Measurements from ENCODE around the gene KISS1.

Gene KISS1

GRCh38 chr1:204190212-204191211, 5.8 kb downstream of the KISS1 start:
- ChIA-PET CTCF (interaction anchor here (0.8 to 2.3 kb wide), 5 partner anchors 16 to 28 kb away, joined by 3 to 15 read pairs (median 5); no protein-coding TSS in a partner anchor), POLR2A (no interaction called here)
- TF ChIP-seq ZIC2 (tag by site-specific recombination; IDR thresholded peaks at IDR 0.05) (peak; percentile 30; the same call in 1 of the 2 replicates), ZNF280D (tag by site-specific recombination; IDR thresholded peaks at IDR 0.05) (no peak), ZNF843 (tag by site-specific recombination; IDR thresholded peaks at IDR 0.05) (no peak), ZNF133 (tag by site-specific recombination; IDR thresholded peaks at IDR 0.05) (no peak)
- Histone ChIP-seq H3K4me3 (ENCODE audit: low read depth, low read length) (no peak overlapping the region), H3K27ac (ENCODE audit: extremely low read depth, low read depth, low read length) (no peak overlapping the region), H3K36me3 (ENCODE audit: control insufficient read depth in 2 of 2, insufficient read depth in 1 of 2, low read length in 2 of 2) (no peaks in the 10 kb centered on the region), H3K9me3 (ENCODE audit: control insufficient read depth, insufficient read depth, low read depth, low read length) (no peaks in the 10 kb centered on the region), H3K4me1 (ENCODE audit: control insufficient read depth, insufficient read depth, low read length) (no peaks in the 10 kb centered on the region)

GRCh38 chr1:204188959-204189639, 7.2 kb downstream of the KISS1 start:
- H3K4me1 ChIP-seq (ENCODE audit: control insufficient read depth, insufficient read depth, low read length) = no peaks in the 10 kb centered on the region
- no peak for TF ChIP-seq MZF1 (tag by site-specific recombination; IDR thresholded peaks at IDR 0.05; ENCODE audit: borderline replicate concordance)
- TF ChIP-seq ZIC2 (tag by site-specific recombination; IDR thresholded peaks at IDR 0.05) = peak; percentile 34; the same call in 1 of the 2 replicates
- TF ChIP-seq ZNF626 (tag by site-specific recombination; IDR thresholded peaks at IDR 0.05) = no peak
- TF ChIP-seq, protein P1, sequence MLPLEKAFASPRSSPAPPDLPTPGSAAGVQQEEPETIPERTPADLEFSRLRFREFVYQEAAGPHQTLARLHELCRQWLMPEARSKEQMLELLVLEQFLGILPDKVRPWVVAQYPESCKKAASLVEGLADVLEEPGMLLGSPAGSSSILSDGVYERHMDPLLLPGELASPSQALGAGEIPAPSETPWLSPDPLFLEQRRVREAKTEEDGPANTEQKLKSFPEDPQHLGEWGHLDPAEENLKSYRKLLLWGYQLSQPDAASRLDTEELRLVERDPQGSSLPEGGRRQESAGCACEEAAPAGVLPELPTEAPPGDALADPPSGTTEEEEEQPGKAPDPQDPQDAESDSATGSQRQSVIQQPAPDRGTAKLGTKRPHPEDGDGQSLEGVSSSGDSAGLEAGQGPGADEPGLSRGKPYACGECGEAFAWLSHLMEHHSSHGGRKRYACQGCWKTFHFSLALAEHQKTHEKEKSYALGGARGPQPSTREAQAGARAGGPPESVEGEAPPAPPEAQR (tag by site-specific recombination; IDR thresholded peaks at IDR 0.05) = no peak
- no peak for TF ChIP-seq WT1 (tag by site-specific recombination; IDR thresholded peaks at IDR 0.05)
- no peak for TF ChIP-seq ZNF426 (tag by site-specific recombination; IDR thresholded peaks at IDR 0.05)
- no peak for TF ChIP-seq ZSCAN30 (tag by site-specific recombination; IDR thresholded peaks at IDR 0.05)
- TF ChIP-seq ZNF174 (tag by site-specific recombination; IDR thresholded peaks at IDR 0.05) = no peak
- 0 out of 2 replicates have a peak, but pooled peaks have one; percentile 37 for TF ChIP-seq MYNN (tag by site-specific recombination; IDR thresholded peaks at IDR 0.05; ENCODE audit: borderline replicate concordance)
- TF ChIP-seq ZNF629 (tag by site-specific recombination; IDR thresholded peaks at IDR 0.05) = no peak
- no peak for TF ChIP-seq ZNF148 (tag by site-specific recombination; IDR thresholded peaks at IDR 0.05; ENCODE audit: borderline replicate concordance)
- H3K9me3 ChIP-seq (ENCODE audit: control insufficient read depth, insufficient read depth, low read depth, low read length) = no peaks in the 10 kb centered on the region
- CTCF ChIA-PET = interaction anchor here (0.7 to 2.3 kb wide), 4 partner anchors 9 to 206 kb away, joined by 3 to 15 read pairs (median 7); no protein-coding TSS in a partner anchor
- no peak overlapping the region for H3K4me3 ChIP-seq (ENCODE audit: low read depth, low read length)
- POLR2A ChIA-PET = no interaction called here
- H3K27ac ChIP-seq (ENCODE audit: extremely low read depth, low read depth, low read length) = no peak overlapping the region
- no peaks in the 10 kb centered on the region for H3K36me3 ChIP-seq (ENCODE audit: control insufficient read depth in 2 of 2, insufficient read depth in 1 of 2, low read length in 2 of 2)
